HepG2 (cell line): ENCODE measurements around the gene ZNF771. TPM values are rescaled to one million over a fixed set of nuclear protein-coding genes. Genes with fewer than 3 reads are reported as not detected.

Source experiments
- HNRNPK ChIP-seq: fragments of 200-400 bp; formaldehyde crosslinking; IDR thresholded peaks from 2 replicates; pipeline ENCODE4 v1.6.1; 2018; ENCODE audit warnings: low read length, low read depth, moderate library complexity, mild to moderate bottlenecking; ENCODE audit not compliant: poor library complexity, severe bottlenecking
- IRF2 ChIP-seq: IDR thresholded peaks from 2 replicates; pipeline ENCODE4 v1.6.1; 2018; ENCODE audit warnings: missing genetic modification reagents, missing compliant biosample characterization
- KDM4B ChIP-seq: sonication (generic); formaldehyde crosslinking; IDR thresholded peaks from 2 replicates; pipeline ENCODE4 v1.4.0; 2020; ENCODE audit warnings: missing genetic modification reagents
- MTA3 ChIP-seq: sonication (generic); formaldehyde crosslinking; IDR thresholded peaks from 2 replicates; pipeline ENCODE4 v1.4.0; 2020; ENCODE audit warnings: missing genetic modification reagents
- NFIC ChIP-seq: IDR thresholded peaks from 2 replicates; pipeline ENCODE4 v1.6.1; 2012; ENCODE audit warnings: mild to moderate bottlenecking, low read length, inconsistent platforms
- PITX1 ChIP-seq: sonication (generic); formaldehyde crosslinking; IDR thresholded peaks from 2 replicates; pipeline ENCODE4 v1.5.1; 2020; ENCODE audit warnings: mild to moderate bottlenecking, missing genetic modification reagents
- RFXANK ChIP-seq: IDR thresholded peaks from 2 replicates; pipeline ENCODE4 v1.6.1; 2016
- SMYD3 ChIP-seq: sonication (generic); formaldehyde crosslinking; IDR thresholded peaks from 2 replicates; pipeline ENCODE4 v1.8.1; 2023; ENCODE audit warnings: mild to moderate bottlenecking, missing genetic modification reagents
- SNRNP70 ChIP-seq: fragments of 200-400 bp; formaldehyde crosslinking; IDR thresholded peaks from 2 replicates; pipeline ENCODE4 v1.6.1; 2017; ENCODE audit warnings: mild to moderate bottlenecking, low read depth, low read length, moderate library complexity
- SUZ12 ChIP-seq: fragments of 150-350 bp; IDR thresholded peaks from 2 replicates; pipeline ENCODE4 v1.6.1; 2014; ENCODE audit warnings: low read depth, low read length
- TAF1 ChIP-seq: sonication (generic); formaldehyde crosslinking; IDR thresholded peaks from 2 replicates; pipeline ENCODE4 v1.4.0; 2020; ENCODE audit warnings: missing genetic modification reagents
- ZFYVE20 ChIP-seq: sonication (generic); formaldehyde crosslinking; IDR thresholded peaks from 2 replicates; pipeline ENCODE4 v1.8.0; 2023; ENCODE audit warnings: low read depth, mild to moderate bottlenecking, moderate library complexity, missing genetic modification reagents, borderline replicate concordance
- ZMYM4 ChIP-seq: sonication (generic); formaldehyde crosslinking; IDR thresholded peaks from 2 replicates; pipeline ENCODE4 v1.8.1; 2023; ENCODE audit warnings: mild to moderate bottlenecking, missing genetic modification reagents
- ZNF333 ChIP-seq: sonication (generic); formaldehyde crosslinking; IDR thresholded peaks from 2 replicates; pipeline ENCODE4 v1.4.0; 2020; ENCODE audit warnings: mild to moderate bottlenecking, missing genetic modification reagents, borderline replicate concordance
- ZNF484 ChIP-seq: sonication (generic); formaldehyde crosslinking; IDR thresholded peaks from 2 replicates; pipeline ENCODE4 v1.5.1; 2020; ENCODE audit warnings: mild to moderate bottlenecking, low read depth, missing genetic modification reagents, borderline replicate concordance
- ZNF547 ChIP-seq: sonication (generic); formaldehyde crosslinking; IDR thresholded peaks from 2 replicates; pipeline ENCODE4 v1.5.1; 2020; ENCODE audit warnings: mild to moderate bottlenecking, missing genetic modification reagents
- polyA plus RNA-seq, 8 experiments: library from polyadenylated mRNA; depleted of rRNA in 3 of 8; stranded (reverse) in 7 of 8; unstranded in 1 of 8; fragments of >200 nt; fragmentation: Illumina TruSeq in 4 of 8; extraction: Trizol in 4 of 8; gene quantifications; 2 replicates each; pipeline versions ENCODE4 v1.2.1 to v1.2.3, GENCODE V29; 2011 to 2016; ENCODE audit warnings: low read depth in 4 of 8, missing spikeins in 1 of 8, mixed read lengths in 1 of 8; ENCODE audit not compliant: insufficient read depth in 1 of 8
- total RNA-seq, 5 experiments: library from RNA; depleted of rRNA; stranded (reverse); fragments of >200 nt; fragmentation: Illumina TruSeq; extraction: Trizol; gene quantifications; 2 replicates each; pipeline ENCODE4 v1.2.3, GENCODE V29; 2016; ENCODE audit warnings: low read depth in 1 of 5
- TF ChIP-seq, protein P1 (sequence below): IDR thresholded peaks from 2 replicates; pipeline ENCODE4 v1.6.1; 2016; ENCODE audit warnings: low read depth, missing genetic modification reagents, missing compliant biosample characterization
- TF ChIP-seq, protein P2 (sequence below): IDR thresholded peaks from 2 replicates; pipeline ENCODE4 v1.6.1; 2016
- TF ChIP-seq, protein P3 (sequence below): sonication (generic); formaldehyde crosslinking; IDR thresholded peaks from 2 replicates; pipeline ENCODE4 v1.4.0; 2020; ENCODE audit warnings: missing genetic modification reagents

ZNF771 gene
- total and polyA plus RNA-seq, 2 of the 13 experiments (the other 11 are each of a cell fraction or from before 2014, with no cell fraction given), result 5.0 to 11.8 TPM

DNA sequence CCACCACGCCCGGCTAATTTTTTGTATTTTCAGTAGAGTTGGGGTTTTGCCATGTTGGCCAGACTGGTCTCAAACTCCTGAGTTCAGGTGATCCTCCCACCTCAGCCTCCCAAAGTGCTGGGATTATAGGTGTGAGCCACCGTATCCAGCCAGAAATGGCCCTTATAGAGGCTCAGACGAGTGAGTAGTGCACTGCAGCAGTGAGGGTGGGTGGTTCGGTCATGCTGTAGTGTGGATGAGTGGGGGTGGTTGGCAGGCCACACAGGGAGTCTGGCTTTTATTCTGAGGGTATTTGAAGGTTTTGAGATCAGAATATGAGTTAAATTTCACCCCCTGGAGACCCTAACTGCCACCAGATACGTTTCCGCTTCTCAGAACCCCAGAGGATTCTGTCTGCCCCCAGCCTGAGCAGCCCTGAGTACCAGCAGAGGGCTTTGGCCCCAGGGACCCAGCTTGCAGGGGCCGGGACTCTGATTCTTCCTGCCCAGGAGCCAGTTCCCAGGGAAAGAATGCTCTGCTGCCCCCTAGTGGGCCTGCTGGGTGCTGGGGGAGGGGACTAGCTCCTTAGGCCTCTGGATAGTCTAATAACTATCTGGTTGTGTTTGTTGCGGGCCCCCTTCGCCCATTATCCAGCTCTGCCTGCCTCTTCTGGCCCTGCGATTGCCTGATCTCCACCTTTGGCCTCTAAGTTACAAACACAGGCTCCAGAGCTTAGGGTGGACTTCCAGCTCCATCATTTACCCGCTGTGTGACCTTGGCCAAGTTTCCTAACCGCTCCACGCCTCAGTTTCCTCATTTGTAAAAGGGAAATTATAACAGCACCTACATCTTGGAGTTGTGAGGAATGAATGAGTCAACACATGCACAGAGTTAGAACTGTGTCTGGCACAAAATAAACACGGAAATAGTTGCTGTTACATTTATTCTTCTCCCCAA is 2.0 kb downstream of the ZNF771 start (continued):
- TF ChIP-seq, protein P1, sequence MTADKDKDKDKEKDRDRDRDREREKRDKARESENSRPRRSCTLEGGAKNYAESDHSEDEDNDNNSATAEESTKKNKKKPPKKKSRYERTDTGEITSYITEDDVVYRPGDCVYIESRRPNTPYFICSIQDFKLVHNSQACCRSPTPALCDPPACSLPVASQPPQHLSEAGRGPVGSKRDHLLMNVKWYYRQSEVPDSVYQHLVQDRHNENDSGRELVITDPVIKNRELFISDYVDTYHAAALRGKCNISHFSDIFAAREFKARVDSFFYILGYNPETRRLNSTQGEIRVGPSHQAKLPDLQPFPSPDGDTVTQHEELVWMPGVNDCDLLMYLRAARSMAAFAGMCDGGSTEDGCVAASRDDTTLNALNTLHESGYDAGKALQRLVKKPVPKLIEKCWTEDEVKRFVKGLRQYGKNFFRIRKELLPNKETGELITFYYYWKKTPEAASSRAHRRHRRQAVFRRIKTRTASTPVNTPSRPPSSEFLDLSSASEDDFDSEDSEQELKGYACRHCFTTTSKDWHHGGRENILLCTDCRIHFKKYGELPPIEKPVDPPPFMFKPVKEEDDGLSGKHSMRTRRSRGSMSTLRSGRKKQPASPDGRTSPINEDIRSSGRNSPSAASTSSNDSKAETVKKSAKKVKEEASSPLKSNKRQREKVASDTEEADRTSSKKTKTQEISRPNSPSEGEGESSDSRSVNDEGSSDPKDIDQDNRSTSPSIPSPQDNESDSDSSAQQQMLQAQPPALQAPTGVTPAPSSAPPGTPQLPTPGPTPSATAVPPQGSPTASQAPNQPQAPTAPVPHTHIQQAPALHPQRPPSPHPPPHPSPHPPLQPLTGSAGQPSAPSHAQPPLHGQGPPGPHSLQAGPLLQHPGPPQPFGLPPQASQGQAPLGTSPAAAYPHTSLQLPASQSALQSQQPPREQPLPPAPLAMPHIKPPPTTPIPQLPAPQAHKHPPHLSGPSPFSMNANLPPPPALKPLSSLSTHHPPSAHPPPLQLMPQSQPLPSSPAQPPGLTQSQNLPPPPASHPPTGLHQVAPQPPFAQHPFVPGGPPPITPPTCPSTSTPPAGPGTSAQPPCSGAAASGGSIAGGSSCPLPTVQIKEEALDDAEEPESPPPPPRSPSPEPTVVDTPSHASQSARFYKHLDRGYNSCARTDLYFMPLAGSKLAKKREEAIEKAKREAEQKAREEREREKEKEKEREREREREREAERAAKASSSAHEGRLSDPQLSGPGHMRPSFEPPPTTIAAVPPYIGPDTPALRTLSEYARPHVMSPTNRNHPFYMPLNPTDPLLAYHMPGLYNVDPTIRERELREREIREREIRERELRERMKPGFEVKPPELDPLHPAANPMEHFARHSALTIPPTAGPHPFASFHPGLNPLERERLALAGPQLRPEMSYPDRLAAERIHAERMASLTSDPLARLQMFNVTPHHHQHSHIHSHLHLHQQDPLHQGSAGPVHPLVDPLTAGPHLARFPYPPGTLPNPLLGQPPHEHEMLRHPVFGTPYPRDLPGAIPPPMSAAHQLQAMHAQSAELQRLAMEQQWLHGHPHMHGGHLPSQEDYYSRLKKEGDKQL, result no peak
- TF ChIP-seq RFXANK (CRISPR knock-in tag), result no peak
- TF ChIP-seq SNRNP70, result no peak
- TF ChIP-seq PITX1 (CRISPR knock-in tag), result peak; percentile 66; the same call in 1 of the 2 replicates
- no peak for TF ChIP-seq KDM4B
- TF ChIP-seq HNRNPK, result no peak
- no peak for TF ChIP-seq IRF2 (CRISPR knock-in tag)
- TF ChIP-seq ZFYVE20 (CRISPR knock-in tag), result no peak
- no peak for TF ChIP-seq ZNF484 (CRISPR knock-in tag)
- no peak for TF ChIP-seq TAF1 (CRISPR knock-in tag)
- no peak for TF ChIP-seq MTA3 (CRISPR knock-in tag)
- TF ChIP-seq, protein P2, sequence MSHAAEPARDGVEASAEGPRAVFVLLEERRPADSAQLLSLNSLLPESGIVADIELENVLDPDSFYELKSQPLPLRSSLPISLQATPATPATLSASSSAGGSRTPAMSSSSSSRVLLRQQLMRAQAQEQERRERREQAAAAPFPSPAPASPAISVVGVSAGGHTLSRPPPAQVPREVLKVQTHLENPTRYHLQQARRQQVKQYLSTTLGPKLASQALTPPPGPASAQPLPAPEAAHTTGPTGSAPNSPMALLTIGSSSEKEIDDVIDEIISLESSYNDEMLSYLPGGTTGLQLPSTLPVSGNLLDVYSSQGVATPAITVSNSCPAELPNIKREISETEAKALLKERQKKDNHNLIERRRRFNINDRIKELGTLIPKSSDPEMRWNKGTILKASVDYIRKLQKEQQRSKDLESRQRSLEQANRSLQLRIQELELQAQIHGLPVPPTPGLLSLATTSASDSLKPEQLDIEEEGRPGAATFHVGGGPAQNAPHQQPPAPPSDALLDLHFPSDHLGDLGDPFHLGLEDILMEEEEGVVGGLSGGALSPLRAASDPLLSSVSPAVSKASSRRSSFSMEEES (CRISPR knock-in tag), result peak; percentile 43; the same call in 1 of the 2 replicates
- TF ChIP-seq ZNF547, result no peak
- TF ChIP-seq ZMYM4 (CRISPR knock-in tag), result 0 out of 2 replicates have a peak, but pooled peaks have one; percentile 45
- TF ChIP-seq ZNF333 (CRISPR knock-in tag), result no peak
- no peak for TF ChIP-seq SMYD3 (CRISPR knock-in tag)
- TF ChIP-seq NFIC, result peak; percentile 36; the same call in 1 of the 2 replicates
- TF ChIP-seq SUZ12, result no peak
- TF ChIP-seq, protein P3, sequence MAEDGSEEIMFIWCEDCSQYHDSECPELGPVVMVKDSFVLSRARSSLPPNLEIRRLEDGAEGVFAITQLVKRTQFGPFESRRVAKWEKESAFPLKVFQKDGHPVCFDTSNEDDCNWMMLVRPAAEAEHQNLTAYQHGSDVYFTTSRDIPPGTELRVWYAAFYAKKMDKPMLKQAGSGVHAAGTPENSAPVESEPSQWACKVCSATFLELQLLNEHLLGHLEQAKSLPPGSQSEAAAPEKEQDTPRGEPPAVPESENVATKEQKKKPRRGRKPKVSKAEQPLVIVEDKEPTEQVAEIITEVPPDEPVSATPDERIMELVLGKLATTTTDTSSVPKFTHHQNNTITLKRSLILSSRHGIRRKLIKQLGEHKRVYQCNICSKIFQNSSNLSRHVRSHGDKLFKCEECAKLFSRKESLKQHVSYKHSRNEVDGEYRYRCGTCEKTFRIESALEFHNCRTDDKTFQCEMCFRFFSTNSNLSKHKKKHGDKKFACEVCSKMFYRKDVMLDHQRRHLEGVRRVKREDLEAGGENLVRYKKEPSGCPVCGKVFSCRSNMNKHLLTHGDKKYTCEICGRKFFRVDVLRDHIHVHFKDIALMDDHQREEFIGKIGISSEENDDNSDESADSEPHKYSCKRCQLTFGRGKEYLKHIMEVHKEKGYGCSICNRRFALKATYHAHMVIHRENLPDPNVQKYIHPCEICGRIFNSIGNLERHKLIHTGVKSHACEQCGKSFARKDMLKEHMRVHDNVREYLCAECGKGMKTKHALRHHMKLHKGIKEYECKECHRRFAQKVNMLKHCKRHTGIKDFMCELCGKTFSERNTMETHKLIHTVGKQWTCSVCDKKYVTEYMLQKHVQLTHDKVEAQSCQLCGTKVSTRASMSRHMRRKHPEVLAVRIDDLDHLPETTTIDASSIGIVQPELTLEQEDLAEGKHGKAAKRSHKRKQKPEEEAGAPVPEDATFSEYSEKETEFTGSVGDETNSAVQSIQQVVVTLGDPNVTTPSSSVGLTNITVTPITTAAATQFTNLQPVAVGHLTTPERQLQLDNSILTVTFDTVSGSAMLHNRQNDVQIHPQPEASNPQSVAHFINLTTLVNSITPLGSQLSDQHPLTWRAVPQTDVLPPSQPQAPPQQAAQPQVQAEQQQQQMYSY, result no peak
